HG03095 (cell line): Measurements from ENCODE around the gene PZP.
"Not testable (repeated sequence)": the region's sequence is repeated elsewhere in the genome, so short reads cannot be mapped to it uniquely, and the experiment has no call there.

ENCODE experiments used
- ATAC-seq: cut with Tn5 transposase; IDR thresholded peaks from one replicate; pipeline ENCODE4 v1.9.1; 2021; ENCODE audit warnings: moderate library complexity; ENCODE audit not compliant: unreplicated experiment

PZP gene

GRCh38 chr12:9184276-9184675, 23.9 kb downstream of the PZP start:
- ATAC-seq: no peak

GRCh38 chr12:9180810-9181209, 27.4 kb downstream of the PZP start:
- ATAC-seq: no peak

DNA sequence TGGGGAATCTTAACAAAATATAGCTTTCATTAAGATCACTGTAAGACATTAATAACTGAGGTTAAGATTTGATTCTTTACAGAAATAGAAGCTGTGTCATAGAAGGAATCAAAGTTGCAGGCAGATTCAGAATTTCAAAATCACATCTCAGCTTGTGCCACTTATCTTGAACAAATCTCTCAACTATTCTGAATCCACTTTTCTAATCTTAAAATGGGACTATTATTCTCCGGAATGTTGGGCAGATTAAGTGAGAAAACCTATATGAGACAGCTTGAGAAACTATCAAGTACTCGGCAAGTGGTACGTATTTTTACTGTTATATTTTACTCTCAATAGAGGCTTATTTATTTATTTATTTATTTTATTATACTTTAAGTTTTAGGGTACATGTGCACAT, 28.4 kb downstream of the PZP start:
- no peak for ATAC-seq

- ATAC-seq: no peak
These were observed 38.1 kb downstream of the PZP start for GRCh38 chr12:9169979-9170634.

- ATAC-seq: not testable (repeated sequence)
These were observed 40.9 kb downstream of the PZP start for GRCh38 chr12:9167345-9167744.

DNA sequence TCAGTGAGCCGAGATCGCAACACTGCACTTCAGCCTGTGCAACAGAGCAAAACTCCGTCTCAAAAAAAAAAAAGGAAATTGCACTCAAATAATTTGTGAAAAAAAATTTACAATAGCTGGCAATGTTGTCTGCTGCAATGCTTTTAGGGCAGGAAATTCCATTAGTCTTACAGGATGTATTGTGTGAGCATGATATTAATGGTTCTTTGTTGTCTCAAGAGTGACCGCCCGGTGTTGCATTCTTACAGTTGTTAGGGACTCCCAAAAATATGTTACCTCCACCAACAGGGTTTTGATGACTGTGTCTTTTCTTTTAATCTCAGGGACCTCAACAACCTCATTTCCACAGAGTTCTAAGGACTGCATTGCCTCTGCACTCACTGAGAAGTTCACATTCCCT, 44.8 kb downstream of the PZP start:
- ATAC-seq: no peak

GRCh38 chr12:9156119-9156518, 52.1 kb downstream of the PZP start:
- no peak for ATAC-seq

DNA sequence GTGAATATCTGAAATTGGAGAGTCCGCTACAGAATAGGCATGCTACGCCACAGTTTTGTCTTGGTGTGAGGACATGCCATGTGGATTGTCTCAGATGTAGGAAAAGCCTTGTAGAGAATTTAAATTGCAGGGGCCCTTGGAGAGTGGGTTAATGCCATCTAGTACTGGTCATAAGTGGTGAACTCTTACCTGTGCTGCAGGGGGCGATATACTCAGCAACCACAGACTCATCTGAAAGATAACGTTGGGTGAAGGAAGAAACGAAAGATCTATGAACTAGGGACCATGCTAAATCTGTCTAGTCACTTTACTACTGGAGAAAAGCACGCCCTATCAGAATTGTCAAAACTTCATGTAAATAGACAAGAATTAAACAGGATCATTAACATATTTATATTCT, 58.8 kb downstream of the PZP start:
- no peak for ATAC-seq

DNA sequence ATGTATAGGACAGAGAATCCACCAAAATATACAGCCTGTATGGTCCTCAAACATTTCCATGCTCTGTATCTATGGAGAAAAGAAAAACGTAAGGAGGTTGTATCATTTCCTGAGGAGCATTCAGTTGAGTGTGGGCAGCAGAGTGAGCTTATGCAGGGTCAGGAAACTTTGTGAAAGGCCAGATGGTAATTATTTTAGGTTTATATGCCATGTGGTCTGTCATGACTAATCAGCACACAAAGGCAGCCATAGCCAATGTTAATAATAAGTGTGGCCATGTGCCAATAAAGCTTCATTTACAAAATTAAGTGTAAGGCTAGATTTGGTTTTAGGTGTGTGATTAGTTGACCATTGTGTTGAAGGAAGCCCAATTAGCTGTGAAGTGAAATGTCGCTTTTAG, 59.3 kb downstream of the PZP start:
- no peak for ATAC-seq

DNA sequence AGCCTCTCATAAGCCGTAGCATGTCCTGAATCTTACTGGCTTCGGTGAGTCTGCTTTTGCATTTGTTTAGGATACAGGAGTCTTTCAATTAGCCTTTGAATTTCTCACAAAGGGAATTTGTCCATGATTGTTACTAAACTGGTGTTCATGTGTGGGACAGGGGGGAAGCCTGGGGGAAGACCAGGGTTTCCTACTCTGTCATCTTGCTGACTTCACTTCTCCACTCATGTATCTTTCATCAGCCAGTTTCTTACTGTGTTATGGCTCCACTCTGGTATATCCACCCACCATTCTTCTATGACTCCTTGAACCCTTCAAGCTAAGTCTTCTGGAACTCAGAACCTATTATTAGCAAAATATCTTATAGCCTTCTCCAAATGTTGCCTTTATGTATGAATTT, 60.7 kb downstream of the PZP start:
- ATAC-seq: no peak

DNA sequence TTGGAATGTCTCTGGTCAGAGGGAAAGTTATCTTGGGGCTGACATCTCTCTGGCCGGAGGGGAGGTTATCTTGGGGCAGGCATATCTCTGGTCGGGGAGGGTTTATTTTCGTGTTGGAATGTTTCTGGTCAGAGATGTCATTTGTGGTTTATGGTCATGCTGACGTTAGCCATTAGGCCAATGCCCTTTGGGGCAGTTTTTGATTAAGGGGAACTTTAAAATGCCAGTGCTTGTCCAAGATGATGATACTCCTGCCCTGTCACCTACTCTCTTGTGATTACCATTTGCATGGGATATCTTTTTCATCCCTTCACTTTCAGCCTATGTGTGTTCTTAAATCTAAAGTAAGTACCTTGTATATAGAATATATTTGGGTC, 63.5 kb downstream of the PZP start:
- ATAC-seq: no peak

DNA sequence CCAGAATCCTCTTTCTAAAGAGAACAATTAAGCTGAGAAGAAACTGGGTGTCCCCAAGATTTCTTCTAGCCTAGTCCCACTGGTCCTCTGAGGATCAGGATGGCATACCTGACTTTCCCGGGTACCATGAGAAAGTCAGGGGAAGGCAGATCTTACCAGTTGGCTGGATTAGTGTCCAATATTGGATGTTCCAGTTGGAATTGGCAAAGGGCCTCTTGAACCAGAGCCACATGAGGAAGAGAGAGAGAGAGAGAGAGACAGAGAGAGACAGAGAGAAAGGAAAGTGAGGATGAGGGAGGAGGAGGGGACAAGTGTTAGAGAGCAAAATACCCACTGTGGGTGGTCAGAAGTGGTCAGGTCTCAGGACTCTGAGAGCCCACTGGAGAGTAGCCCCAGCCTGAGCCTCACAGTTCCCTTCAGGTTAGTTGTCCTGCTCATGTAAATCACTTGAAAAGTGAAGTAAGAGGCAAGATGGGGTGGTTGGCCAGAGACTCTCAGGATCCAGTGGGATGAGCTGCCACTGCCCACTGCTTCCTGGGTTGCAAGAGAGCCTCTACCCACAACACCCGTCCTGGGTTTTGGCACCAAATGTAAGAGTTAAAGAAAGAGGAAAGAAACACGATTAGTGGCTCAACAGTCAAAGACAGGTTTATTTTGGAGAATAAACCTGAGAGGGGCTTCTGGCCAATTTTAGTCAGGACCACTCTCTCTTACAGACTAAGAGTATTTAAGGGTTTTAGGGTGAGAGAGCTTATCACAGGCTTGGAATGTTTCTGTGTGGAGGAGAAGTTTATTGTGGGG, 64.1 kb downstream of the PZP start:
- ATAC-seq: no peak

DNA sequence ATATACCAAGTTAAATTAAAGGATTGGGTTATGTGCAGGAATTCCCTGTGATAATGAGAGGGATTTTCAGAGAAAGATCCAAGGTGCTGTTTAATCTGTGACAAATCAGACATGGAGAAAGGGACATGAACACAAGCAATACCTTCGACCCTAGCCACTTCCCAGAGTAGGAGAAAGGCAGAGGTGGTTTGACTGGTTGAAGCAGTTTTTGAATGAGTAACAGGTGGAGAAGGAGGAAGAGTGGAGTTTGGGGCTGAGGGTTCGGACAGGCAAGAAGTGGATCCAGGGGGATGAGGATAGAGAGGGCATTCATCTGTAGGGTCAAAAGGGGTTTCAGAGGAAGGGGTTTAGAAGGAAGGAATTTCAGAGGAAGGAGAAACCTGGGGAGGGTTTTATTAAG, 65.1 kb downstream of the PZP start:
- no peak for ATAC-seq

DNA sequence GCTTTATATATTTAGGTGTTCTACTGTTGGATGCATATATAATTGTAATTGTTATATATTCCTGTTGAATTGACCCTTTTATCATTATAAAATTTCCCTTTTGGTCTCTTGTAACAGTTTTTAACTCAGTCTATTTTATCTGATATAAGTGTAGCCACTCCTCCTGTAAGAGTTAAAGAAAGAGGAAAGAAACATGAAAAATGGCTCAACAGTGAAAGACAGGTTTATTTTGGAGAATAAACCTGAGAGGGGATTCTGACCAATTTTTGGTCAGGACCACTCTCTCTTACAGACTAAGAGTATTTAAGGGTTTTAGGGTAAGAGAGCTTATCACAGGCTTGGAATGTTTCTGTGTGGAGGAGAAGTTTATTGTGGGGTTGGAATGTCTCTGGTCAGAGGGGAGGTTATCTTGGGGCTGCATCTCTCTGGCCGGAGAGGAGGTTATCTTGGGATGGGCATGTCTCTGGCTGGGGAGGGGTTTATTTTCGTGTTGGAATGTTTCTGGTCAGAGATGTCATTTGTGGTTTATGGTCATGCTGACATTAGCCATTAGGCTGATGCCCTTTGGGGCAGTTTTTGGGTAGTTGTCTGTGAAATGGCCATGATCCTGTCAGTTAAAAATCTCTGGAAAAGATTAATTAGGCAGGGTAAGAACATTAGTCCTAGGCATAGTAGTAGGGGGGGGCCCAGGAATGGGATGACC, 68.5 kb downstream of the PZP start:
- not testable (repeated sequence) for ATAC-seq

DNA sequence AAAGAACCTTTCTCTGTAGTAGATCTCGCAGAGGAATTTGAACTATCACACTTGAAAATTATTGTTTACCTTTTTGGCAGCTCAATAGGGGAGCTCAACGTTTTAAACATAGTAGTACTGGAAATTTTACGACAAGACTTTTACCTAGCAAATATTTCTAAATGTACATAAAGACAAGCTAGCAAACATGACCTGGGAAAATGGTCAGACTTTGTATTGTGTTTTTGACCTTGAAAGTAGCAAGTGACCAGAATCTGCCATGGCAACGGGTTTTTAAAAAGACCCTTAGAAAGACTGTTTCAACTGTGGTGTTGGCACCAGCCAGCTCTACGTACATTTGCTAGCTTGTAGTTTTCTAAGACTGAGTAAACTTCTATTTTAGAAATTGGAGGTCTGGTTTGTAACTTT, 72.3 kb downstream of the PZP start:
- ATAC-seq: no peak

GRCh38 chr12:9134981-9135628, 73.1 kb downstream of the PZP start:
- ATAC-seq: no peak

GRCh38 chr12:9133216-9133916, 74.8 kb downstream of the PZP start:
- no peak for ATAC-seq

GRCh38 chr12:9132008-9132535, 76.1 kb downstream of the PZP start:
- no peak for ATAC-seq

- no peak for ATAC-seq
These were observed 78.0 kb downstream of the PZP start for GRCh38 chr12:9130244-9130643.

DNA sequence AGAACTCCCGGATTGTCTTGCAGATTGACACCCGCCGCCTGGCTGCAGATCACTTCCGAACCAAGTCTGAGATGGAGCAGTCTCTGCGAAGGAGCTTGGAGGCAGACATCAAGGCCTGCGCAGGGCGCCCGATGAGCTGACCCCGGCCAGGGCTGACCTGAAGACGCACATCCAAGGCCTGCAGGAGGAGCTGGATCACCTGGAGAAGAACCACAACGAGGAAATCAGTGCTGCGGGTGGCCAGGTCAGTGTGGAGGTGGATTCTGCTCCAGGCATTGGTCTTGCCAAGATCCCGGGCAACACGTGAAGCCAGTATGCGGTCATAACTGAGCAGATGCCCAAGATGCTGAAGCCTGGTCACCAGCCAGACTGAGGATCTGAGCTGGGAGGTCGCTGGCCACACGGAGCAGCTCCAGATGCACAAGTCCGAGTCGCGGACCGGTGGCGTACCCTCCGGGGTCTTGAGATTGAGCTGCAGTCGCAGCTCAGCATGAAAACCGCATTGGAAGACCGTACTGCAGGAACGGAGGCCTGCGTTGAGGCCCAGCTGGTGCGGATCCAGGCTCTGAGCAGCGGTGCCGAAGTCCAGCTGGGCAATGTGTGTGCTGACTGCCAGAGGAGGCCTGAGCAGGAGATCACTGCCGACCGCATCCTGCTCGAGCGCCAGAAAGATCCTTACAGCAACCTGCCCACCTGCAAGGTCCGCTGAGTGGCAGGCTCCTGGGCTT, 80.1 kb downstream of the PZP start:
- ATAC-seq: no peak
